Regular cardiac myocyte (primary cell): Measurements from ENCODE around the gene BANP. TPM values are rescaled to one million over a fixed set of nuclear protein-coding genes. Genes with fewer than 3 reads are reported as not detected.

Experiments used
- total RNA-seq: library from RNA; depleted of rRNA; stranded (reverse); fragments of >200 nt; gene quantifications from 2 replicates; pipeline ENCODE4 v1.2.3, GENCODE V29; 2014

The BANP gene
- 30.9 and 38.9 TPM in 2 replicates for total RNA-seq

GRCh38 chr16:87950765-87951551 lies at the start of gene BANP:
BANP (plus strand) TSS chr16:87951434; CDS start chr16:87975116, 23,682 bp downstream.

GRCh38 chr16:87936375-87937230 lies 14.6 kb upstream of the BANP start, which contains the start of gene CA5A:
CA5A (minus strand) TSS chr16:87936529; CDS start chr16:87936450, 79 bp downstream.

Other genes starting within 250 kb of the BANP start
- gene KLHDC4, start 185.4 kb upstream of the BANP start, total RNA-seq, result 23.6 and 23.7 TPM in 2 replicates
- gene SLC7A5, start 81.9 kb upstream of the BANP start, total RNA-seq, result 5.9 and 23.4 TPM in 2 replicates
- gene CA5A, start 14.9 kb upstream of the BANP start, total RNA-seq, result not detected in 2 replicates